Islet of Langerhans (tissue), 1 donor: ENCODE results near the gene PPIF.

Experiments
- FAIRE-seq: peaks from one replicate; lab custom pipeline; 2011; peaks lifted over from hg19 to GRCh38; lab: Jason Lieb, UNC

Gene PPIF

GRCh38 chr10:79313911-79314439 is 33.3 kb upstream of the PPIF start:
- FAIRE-seq, result no peak

DNA sequence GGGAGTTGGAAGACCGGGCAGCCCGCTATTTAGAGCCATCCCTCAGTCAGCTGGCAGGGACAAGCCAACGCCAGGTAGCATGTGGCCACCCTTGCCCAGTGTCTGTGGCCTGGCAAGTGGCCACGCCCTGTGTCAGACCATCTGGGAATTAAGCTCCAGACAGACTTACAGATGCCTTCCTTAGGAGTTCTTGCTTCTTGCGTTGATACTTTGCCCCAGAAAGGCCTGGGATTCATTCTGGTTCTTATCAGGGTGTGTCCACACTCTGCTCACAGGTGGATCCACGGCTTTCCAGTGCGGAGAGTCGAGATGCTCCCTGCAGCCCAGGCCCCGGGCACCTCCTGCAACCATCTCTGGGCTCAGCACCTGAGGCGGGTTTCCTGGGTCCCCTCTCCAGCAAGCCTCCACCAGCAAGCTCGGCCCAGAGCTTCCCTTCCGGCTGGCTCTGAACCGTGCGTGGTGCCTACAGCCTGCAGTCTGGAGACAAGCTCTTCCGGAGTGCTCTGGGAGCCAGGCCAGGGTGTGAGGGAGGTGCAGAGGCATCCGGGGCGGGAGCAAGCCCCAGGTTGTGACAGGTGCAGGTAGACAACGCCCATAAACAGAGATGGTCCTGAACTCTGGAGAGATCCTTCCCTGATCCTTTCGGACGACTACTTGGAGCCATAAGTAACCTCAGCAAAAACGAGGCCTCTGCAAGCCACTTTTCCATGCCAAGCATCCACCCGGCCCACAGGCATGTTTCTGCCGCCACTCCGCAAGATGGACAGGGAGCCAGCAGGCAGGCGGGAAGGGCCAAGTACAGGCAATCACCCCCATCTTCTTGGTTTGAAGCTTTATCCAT is 32.3 kb upstream of the PPIF start:
- no peak for FAIRE-seq

GRCh38 chr10:79315602-79315920 is 31.7 kb upstream of the PPIF start:
- FAIRE-seq, result no peak

DNA sequence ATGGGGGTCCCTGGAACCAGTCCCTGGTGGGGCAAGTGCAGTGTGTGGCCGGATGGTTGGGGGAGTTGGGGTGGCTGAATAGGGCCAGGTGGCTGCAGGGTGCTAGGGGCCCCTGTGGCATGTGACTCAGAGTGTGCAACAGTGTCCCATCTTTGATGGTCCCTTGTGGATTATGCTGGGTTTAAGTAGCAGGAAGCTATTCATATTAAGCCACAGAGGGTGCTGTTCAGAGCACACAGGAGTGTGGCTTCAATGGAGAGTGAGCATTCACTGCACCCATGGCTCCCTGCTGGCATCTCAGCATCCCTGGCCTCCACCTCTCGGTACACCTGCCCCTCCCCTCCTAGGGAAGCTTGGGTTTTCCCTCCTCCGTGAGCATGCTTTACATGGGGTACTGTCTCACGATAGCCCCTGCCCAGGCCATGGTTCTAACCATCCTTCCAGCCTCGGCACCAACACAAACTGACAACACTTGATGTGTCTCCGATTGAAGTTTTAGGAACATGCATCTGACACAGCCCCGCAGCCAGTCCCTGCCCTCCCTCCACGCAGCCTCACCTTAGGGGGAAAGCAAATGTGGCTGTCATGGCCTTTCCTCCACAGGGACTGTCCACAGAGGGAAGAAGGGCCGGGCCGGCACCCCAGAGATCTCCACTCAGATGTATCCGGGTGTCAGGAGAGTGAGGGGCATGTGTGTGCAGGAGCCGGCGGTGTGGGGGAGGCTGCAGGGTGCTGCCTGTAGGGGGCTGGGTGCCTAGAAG is 30.4 kb upstream of the PPIF start:
- no peak for FAIRE-seq

GRCh38 chr10:79318369-79318768 is 28.9 kb upstream of the PPIF start:
- no peak for FAIRE-seq

- FAIRE-seq, result no peak
Measured at GRCh38 chr10:79319115-79319771, 28.0 kb upstream of the PPIF start.

GRCh38 chr10:79320316-79320715 is 27.0 kb upstream of the PPIF start:
- no peak for FAIRE-seq

- FAIRE-seq, result no peak
Measured at GRCh38 chr10:79320820-79321493, 26.3 kb upstream of the PPIF start.

DNA sequence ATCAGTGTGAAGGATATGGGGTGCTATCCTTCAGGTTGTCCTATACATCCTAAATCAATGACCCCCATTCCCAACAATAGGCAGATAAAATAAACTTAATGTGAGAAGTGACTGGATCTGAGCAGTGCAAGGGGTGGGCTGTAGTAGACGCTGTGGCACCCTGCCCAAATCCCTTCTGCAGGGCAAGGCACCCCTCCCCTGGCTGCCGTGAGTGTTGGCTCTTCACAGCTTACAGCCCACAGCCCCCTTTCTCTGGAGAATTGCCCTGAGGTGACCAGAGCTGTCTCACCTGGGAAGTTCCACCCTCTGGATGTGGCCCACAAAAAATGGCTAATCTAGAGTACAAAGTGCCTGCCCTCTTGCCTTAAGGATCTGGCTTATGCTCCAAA is 25.8 kb upstream of the PPIF start:
- FAIRE-seq, result no peak

- no peak for FAIRE-seq
Measured at GRCh38 chr10:79321951-79322350, 25.3 kb upstream of the PPIF start.

DNA sequence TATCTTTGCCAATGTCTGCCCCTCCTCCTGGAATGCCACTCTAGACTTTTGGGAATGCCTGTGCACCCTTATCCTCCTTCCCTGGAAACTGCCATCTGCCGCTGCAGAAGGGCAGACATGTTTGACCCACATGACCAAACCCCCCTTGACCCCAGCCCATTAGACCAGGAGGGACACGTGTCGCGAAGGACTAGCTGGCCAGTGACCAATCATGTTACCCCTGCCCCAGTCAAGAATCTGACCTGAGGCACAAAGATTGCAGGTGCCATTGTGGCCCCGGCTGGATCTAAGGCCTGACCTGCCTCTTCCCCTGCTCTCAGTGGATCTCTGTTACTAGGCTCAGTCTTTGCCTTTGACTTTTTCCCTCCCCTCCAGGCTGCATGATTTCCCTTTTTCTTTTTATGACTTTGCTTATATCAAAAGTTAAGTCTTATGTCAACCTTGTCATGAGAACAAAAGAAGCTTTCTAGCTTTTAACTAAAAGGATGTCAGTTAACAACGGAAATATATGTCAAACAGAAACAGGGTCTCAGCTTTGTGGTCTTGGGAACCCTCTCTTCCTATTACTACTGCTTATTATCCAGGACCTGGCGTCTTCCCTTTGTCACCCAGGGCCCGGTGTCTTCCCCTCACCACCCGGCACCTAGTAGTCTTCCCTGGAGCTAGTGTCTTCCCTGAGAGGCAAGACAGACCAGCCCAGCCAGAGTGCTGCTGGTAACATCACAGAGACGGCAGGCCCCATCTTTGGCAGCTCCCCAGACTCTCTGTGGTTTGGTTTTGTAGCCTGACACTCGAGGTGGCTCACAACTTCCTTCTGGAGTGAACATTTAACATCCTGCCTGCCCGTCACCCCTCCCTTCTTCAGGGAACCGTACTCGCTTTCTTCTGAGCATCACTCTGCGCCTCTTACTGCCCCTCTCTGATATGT is 24.4 kb upstream of the PPIF start:
- FAIRE-seq, result no peak

GRCh38 chr10:79323602-79324001 is 23.7 kb upstream of the PPIF start:
- FAIRE-seq, result no peak

GRCh38 chr10:79324032-79324695 is 23.1 kb upstream of the PPIF start:
- no peak for FAIRE-seq

DNA sequence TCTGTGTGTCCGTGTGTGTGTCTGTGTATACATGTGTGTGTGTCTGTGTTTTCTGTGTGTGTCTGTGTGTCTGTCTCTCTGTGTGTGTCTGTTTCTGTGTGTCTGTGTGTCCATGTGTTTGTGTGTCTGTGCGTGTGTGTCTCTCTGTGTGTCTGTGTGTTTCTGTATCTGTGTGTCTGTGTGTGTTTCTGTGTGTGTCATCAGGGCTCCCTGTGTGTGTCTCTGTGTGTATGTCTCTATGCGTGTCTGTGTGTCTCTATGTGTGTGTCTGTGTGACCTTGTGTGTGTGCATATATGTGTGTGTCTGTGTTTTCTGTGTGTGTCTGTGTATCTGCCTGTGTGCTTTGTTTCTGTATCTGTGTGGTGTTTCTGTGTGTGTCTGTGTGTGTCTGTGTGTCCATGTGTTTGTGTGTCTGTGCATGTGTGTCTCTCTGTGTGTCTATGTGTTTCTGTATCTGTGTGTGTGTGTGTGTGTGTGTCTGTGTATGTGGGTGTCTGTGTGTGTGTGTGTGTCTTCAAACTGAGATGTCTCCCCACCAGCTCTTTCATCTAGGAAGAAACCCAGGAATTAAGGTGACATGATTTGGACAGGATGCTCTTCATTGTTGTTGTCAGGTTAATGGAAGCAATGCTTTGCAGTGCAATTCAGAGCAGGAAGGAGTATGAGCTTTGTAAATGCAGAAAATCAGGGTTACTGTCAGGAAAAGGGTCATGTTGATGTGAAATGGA is 20.7 kb upstream of the PPIF start:
- no peak for FAIRE-seq

DNA sequence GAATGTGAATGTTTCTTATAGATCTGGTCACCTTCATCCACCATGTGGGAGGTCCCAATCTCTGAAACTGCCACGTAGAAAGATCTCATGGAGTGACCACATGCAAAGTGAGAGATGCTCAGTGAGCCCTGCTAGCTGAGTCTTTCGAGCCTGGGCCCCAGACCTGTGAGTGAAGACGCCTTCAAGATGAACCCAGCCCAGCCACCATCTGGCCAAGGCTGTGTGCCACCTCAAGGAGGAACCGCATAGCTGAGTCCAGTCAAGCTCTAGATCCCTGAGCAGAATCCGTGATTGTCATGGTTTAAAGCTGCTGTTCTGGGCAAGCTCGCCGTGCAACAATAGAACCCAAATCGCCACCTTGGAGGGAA is 20.2 kb upstream of the PPIF start:
- FAIRE-seq, result no peak

DNA sequence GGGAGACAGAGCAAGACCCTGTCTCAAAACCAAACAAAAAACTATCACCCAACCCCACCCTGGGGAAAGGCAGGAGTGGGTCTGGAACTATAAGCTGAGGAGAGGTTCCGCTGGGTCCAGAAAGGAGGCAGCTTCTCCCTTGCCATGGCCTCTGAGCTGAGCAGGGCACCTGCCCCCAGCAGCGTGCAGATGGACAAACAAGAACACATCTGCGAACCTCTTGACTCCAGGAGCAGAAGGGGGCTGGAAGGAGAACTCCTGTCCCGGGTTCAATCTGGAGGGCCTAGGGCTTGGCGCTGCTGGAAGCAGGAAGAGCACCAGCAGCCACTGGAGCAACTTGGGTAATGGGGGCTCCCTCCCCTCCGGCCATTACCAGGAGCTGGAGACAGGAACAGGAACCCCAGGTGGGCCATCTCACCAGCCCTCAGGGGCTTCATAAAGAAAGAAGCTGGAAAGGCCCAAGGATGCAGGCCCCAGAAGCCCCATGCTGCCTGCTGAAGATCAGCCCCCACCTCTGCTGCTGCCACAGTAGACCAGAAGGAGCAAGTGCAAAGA is 19.0 kb upstream of the PPIF start:
- FAIRE-seq, result no peak

DNA sequence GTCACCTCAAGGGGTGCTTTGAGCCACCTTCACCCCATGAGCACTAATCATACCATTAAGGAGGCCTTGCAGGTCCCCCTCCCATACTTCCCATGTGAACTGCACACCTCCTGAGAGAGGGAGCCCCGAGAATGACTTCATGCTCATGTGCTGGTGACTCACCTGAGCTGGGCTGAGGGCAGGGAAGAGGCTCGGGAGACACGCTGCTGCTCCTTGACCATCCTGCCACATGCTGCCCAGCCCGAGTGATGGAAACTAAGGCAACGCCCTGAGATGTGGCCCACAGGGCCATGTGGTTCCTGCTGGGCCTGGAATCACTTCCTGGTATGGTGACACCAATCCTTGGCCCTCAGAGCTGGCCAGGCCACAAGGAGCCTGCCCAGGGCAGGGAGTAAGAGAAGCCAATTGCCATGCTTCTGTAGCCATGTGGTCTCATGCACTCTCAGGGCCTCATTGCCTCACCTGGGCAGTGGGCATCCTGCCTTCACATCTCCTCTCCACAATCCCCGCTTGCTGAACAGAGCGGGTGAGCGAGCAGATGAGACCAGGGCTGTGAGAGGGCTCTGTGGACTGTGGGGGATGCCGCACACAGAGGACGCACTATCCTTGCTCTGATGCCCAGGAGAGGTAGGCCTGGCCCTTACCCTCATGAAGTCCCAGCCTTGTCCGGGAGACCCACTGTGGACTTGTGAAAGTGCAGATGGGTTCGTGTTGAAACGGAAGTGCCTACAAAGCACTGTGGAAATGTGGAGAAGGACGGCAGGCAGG is 18.3 kb upstream of the PPIF start:
- no peak for FAIRE-seq

DNA sequence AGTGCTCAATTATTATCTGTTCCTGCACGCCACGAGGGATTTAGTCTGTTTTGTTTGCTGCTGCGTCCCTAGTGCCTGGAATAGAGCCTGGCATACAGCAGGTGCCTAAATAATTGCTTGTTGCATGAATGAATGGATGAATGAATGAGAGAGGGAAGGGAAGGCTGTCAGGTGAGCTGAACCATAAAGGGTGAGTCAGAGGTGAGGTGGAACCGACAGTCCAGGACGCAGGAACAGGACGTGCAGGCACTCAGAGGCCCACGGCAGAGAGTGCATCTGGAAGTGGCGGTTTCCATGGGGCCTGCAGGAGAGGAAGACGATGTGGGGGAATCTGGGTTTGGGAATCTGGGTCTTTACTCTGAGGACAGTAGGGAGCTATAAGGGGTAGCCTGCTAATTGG is 17.7 kb upstream of the PPIF start:
- FAIRE-seq, result no peak

DNA sequence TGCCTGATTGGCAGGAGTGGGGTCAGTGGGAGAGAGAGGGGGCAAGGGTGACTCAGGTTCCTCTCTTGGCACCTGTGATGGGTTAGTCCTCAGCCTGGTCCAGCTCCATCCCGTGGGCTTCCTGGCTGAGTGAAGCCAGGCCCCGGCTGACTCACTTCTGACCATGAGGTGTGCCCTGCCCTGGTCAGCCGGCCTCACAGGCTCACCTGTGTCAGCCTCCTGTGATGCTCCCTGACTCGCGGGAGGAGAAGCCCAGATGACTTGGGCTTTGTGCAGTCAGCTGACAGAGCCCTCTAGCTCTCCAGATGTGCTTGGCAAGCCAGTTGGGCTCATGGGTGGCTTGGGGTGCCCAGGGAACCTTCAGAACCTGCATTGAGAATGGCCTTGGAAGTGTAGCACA is 16.0 kb upstream of the PPIF start:
- no peak for FAIRE-seq
